ENCODE results near the gene ISG20L2. TPM values are rescaled to one million over a fixed set of nuclear protein-coding genes. Genes with fewer than 3 reads are reported as not detected.

Gene ISG20L2
- polyA plus RNA-seq, result 39.7 TPM

GRCh38 chr1:156728599-156729462, at the start of gene ISG20L2:
Gene ISG20L2 (minus strand): TSS chr1:156728766. CDS start chr1:156727652, 1,114 bp downstream.
- peaks cover 2% of the 10 kb centered on the region for H3K27me3 Mint-ChIP-seq

GRCh38 chr1:156777573-156777972, 49.0 kb upstream of the ISG20L2 start:
- Mint-ChIP-seq H3K4me1 (peaks cover 16 to 34% (median 29%) of the 10 kb centered on the region in 3 donors), H3K36me3 (peaks cover 3% of the 10 kb centered on the region)

More at GRCh38 chr1:156728599-156729462, at the start of gene ISG20L2:
- Mint-ChIP-seq H3K36me3 (peaks cover 2% of the 10 kb centered on the region), H3K27ac (peak within 1 kb of the TSS in 2 of 3 donors; percentile 97 to 98), H3K4me3 (peak within 1 kb of the TSS in 1 of 4 donors; percentile 68), H3K4me1 (peaks cover 17 to 30% (median 23%) of the 10 kb centered on the region in 3 donors), H3K9me3 (no peaks in the 10 kb centered on the region)

GRCh38 chr1:156776942-156777341, 48.4 kb upstream of the ISG20L2 start:
- Mint-ChIP-seq H3K36me3 (peaks cover 3% of the 10 kb centered on the region), H3K27ac (peak overlapping the region in 2 of 3 donors; percentile 2 to 75), H3K9me3 (peaks cover 0 to 1% (median 0%) of the 10 kb centered on the region in 3 donors), H3K4me3 (peak overlapping the region in 1 of 4 donors; percentile 13), H3K4me1 (peaks cover 17 to 38% (median 33%) of the 10 kb centered on the region in 3 donors), H3K27me3 (no peaks in the 10 kb centered on the region)

More at GRCh38 chr1:156777573-156777972, 49.0 kb upstream of the ISG20L2 start:
- Mint-ChIP-seq H3K4me3 (no peak overlapping the region), H3K27ac (no peak overlapping the region), H3K9me3 (peaks cover 0 to 1% (median 0%) of the 10 kb centered on the region in 3 donors), H3K27me3 (no peaks in the 10 kb centered on the region)

- H3K4me3 Mint-ChIP-seq, result peak overlapping the region in 1 of 4 donors; percentile 52
- peaks cover 23 to 45% (median 39%) of the 10 kb centered on the region in 3 donors for H3K4me1 Mint-ChIP-seq
- no peak overlapping the region for H3K27ac Mint-ChIP-seq
- no peaks in the 10 kb centered on the region for H3K27me3 Mint-ChIP-seq
- peaks cover 0 to 1% (median 0%) of the 10 kb centered on the region in 3 donors for H3K9me3 Mint-ChIP-seq
- H3K36me3 Mint-ChIP-seq, result peaks cover 5% of the 10 kb centered on the region
Observed at GRCh38 chr1:156775799-156776198, 47.2 kb upstream of the ISG20L2 start.

- Mint-ChIP-seq H3K27me3 (no peaks in the 10 kb centered on the region), H3K36me3 (peaks cover 7% of the 10 kb centered on the region), H3K27ac (peak overlapping the region in 1 of 3 donors; percentile 63), H3K9me3 (peaks cover 0 to 1% (median 0%) of the 10 kb centered on the region in 3 donors), H3K4me1 (peaks cover 31 to 57% (median 48%) of the 10 kb centered on the region in 3 donors), H3K4me3 (peak overlapping the region in 1 of 4 donors; percentile 48)
Observed at GRCh38 chr1:156773607-156774006, 45.0 kb upstream of the ISG20L2 start.

- Mint-ChIP-seq H3K9me3 (peaks cover 0 to 1% (median 0%) of the 10 kb centered on the region in 3 donors), H3K36me3 (peaks cover 7% of the 10 kb centered on the region), H3K27ac (no peak overlapping the region), H3K4me1 (peaks cover 34 to 57% (median 47%) of the 10 kb centered on the region in 3 donors), H3K4me3 (peak overlapping the region in 2 of 4 donors; percentile 25 to 48), H3K27me3 (no peaks in the 10 kb centered on the region)
Observed at GRCh38 chr1:156772728-156773497, 44.3 kb upstream of the ISG20L2 start.

GRCh38 chr1:156772222-156772621, 43.7 kb upstream of the ISG20L2 start:
- Mint-ChIP-seq H3K27ac (no peak overlapping the region), H3K36me3 (peaks cover 7% of the 10 kb centered on the region), H3K27me3 (no peaks in the 10 kb centered on the region), H3K9me3 (peaks cover 0 to 1% (median 0%) of the 10 kb centered on the region in 3 donors), H3K4me3 (peak overlapping the region in 1 of 4 donors; percentile 48), H3K4me1 (peaks cover 28 to 52% (median 42%) of the 10 kb centered on the region in 3 donors)

- Mint-ChIP-seq H3K9me3 (peaks cover 0 to 1% (median 0%) of the 10 kb centered on the region in 3 donors), H3K4me1 (peaks cover 30 to 43% (median 32%) of the 10 kb centered on the region in 3 donors), H3K36me3 (peaks cover 5% of the 10 kb centered on the region), H3K27me3 (no peaks in the 10 kb centered on the region), H3K27ac (peak overlapping the region in 2 of 3 donors; percentile 79), H3K4me3 (peak overlapping the region in 1 of 4 donors; percentile 33)
Observed at GRCh38 chr1:156768610-156769295, 40.2 kb upstream of the ISG20L2 start.

GRCh38 chr1:156767879-156768604, 39.5 kb upstream of the ISG20L2 start:
- H3K4me1 Mint-ChIP-seq, result peaks cover 26 to 37% (median 26%) of the 10 kb centered on the region in 3 donors
- peaks cover 4% of the 10 kb centered on the region for H3K36me3 Mint-ChIP-seq
- H3K4me3 Mint-ChIP-seq, result no peak overlapping the region
- peak overlapping the region in 2 of 3 donors; percentile 79 for H3K27ac Mint-ChIP-seq
- peaks cover 0 to 1% (median 0%) of the 10 kb centered on the region in 3 donors for H3K9me3 Mint-ChIP-seq
- H3K27me3 Mint-ChIP-seq, result no peaks in the 10 kb centered on the region

GRCh38 chr1:156767101-156767878, 38.7 kb upstream of the ISG20L2 start, which contains the start of gene PRCC:
Gene PRCC (plus strand): TSS chr1:156767535. CDS start chr1:156767772, 237 bp downstream.
- no peaks in the 10 kb centered on the region for H3K27me3 Mint-ChIP-seq
- H3K27ac Mint-ChIP-seq, result peak within 1 kb of the TSS; percentile 79
- peaks cover 4% of the 10 kb centered on the region for H3K36me3 Mint-ChIP-seq
- no peak within 1 kb of the TSS for H3K4me3 Mint-ChIP-seq
- no peaks in the 10 kb centered on the region for H3K9me3 Mint-ChIP-seq
- peaks cover 19 to 30% (median 22%) of the 10 kb centered on the region in 3 donors for H3K4me1 Mint-ChIP-seq

- H3K9me3 Mint-ChIP-seq, result no peaks in the 10 kb centered on the region
- H3K27ac Mint-ChIP-seq, result peak overlapping the region in 1 of 3 donors; percentile 79
- no peak overlapping the region for H3K4me3 Mint-ChIP-seq
- peaks cover 18 to 27% (median 22%) of the 10 kb centered on the region in 3 donors for H3K4me1 Mint-ChIP-seq
- H3K36me3 Mint-ChIP-seq, result peaks cover 4% of the 10 kb centered on the region
- H3K27me3 Mint-ChIP-seq, result no peaks in the 10 kb centered on the region
Observed at GRCh38 chr1:156766298-156767100, 37.9 kb upstream of the ISG20L2 start.

- H3K36me3 Mint-ChIP-seq, result peaks cover 2% of the 10 kb centered on the region
- no peaks in the 10 kb centered on the region for H3K9me3 Mint-ChIP-seq
- peak overlapping the region in 2 of 3 donors; percentile 49 to 79 for H3K27ac Mint-ChIP-seq
- no peaks in the 10 kb centered on the region for H3K27me3 Mint-ChIP-seq
- H3K4me1 Mint-ChIP-seq, result peaks cover 11 to 19% (median 14%) of the 10 kb centered on the region in 3 donors
- H3K4me3 Mint-ChIP-seq, result no peak overlapping the region
Observed at GRCh38 chr1:156765666-156766065, 37.1 kb upstream of the ISG20L2 start.
